ENCODE results near the gene MARK3. TPM values are rescaled to one million over a fixed set of nuclear protein-coding genes. Genes with fewer than 3 reads are reported as not detected.

The MARK3 gene
- total RNA-seq, 2 experiments from 2014 or later, result 107 TPM

DNA sequence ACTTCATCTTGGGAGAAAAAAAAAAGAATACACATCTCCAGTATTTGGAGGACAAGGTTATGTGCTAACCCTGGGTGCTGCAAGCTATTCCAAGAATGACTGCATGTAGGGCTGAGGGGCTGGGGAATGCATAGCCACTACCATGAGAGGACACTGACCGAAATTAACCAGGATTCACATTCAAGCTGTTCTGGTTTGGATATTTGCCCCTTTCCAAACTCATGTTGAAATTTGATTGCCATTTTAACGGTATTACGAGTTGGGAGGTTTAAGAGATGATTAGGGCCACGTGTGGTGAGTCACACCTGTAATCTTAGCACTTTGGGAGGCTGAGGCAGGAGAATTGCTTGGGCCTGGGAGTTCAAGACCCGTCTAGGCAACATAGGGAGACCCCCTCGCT is 18.5 kb upstream of the MARK3 start:
- Histone ChIP-seq H3K4me1 (ENCODE audit: insufficient read depth, low read length) (no peaks in the 10 kb centered on the region), H3K27ac (ENCODE audit: low read depth in 1 of 2, low read length in 2 of 2) (no peak overlapping the region), H3K4me3 (ENCODE audit: low read length) (no peak overlapping the region), H3K27me3 (ENCODE audit: control insufficient read depth in 1 of 2, insufficient read depth in 2 of 2, low read length in 2 of 2) (peaks cover 0 to 2% of the 10 kb centered on the region in 2 experiments), H3K36me3 (ENCODE audit: insufficient read depth, low read length) (no peaks in the 10 kb centered on the region), H3K9me3 (ENCODE audit: control insufficient read depth in 1 of 2, insufficient read depth in 1 of 2, low read length in 2 of 2) (peaks cover 7 to 9% of the 10 kb centered on the region in 2 experiments)
- POLR2A ChIA-PET, result no interaction called here
- Mint-ChIP-seq H3K27ac (no peak overlapping the region), H3K4me1 (ENCODE audit: low read depth) (no peaks in the 10 kb centered on the region), H3K9me3 (peaks cover 14% of the 10 kb centered on the region), H3K36me3 (ENCODE audit: low read depth) (no peaks in the 10 kb centered on the region), H3K27me3 (no peaks in the 10 kb centered on the region), H3K4me3 (no peak overlapping the region)
- ATAC-seq (ENCODE audit: poor library complexity) (no peak), DNase-seq (no peak)
- intact Hi-C loops (cut with DNase I, micrococcal nuclease), result no loop called here
- CTCF ChIA-PET, result no interaction called here
- TF ChIP-seq, protein P1, sequence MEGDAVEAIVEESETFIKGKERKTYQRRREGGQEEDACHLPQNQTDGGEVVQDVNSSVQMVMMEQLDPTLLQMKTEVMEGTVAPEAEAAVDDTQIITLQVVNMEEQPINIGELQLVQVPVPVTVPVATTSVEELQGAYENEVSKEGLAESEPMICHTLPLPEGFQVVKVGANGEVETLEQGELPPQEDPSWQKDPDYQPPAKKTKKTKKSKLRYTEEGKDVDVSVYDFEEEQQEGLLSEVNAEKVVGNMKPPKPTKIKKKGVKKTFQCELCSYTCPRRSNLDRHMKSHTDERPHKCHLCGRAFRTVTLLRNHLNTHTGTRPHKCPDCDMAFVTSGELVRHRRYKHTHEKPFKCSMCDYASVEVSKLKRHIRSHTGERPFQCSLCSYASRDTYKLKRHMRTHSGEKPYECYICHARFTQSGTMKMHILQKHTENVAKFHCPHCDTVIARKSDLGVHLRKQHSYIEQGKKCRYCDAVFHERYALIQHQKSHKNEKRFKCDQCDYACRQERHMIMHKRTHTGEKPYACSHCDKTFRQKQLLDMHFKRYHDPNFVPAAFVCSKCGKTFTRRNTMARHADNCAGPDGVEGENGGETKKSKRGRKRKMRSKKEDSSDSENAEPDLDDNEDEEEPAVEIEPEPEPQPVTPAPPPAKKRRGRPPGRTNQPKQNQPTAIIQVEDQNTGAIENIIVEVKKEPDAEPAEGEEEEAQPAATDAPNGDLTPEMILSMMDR (IDR thresholded peaks at IDR 0.05), result no peak

DNA sequence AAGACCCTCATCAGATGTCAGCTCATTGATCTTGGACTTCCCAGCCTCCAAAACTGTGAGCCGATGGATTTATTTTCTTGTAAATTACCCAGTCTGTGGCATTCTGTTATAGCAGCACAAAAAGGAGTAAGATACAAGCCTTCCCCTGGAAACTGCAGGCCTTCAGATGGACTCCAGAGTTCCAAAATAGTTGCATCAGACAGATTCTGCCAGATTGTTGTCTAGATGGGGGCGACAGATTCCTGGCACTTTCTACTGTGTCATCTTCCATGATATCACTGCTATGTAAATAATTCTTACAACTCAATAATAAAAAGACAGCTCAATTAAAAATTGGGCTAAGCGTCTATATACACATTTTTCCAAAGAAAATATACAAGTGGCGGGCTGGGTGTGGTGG is 17.2 kb upstream of the MARK3 start:
- peaks cover under 1 to 5% of the 10 kb centered on the region in 2 experiments for H3K9me3 ChIP-seq (ENCODE audit: control insufficient read depth in 1 of 2, insufficient read depth in 1 of 2, low read length in 2 of 2)
- Mint-ChIP-seq H3K27me3 (peaks cover 5% of the 10 kb centered on the region), H3K4me1 (ENCODE audit: low read depth) (no peaks in the 10 kb centered on the region), H3K27ac (no peak overlapping the region), H3K4me3 (no peak overlapping the region), H3K36me3 (ENCODE audit: low read depth) (no peaks in the 10 kb centered on the region), H3K9me3 (peaks cover 10% of the 10 kb centered on the region)
- DNase-seq (no peak), ATAC-seq (ENCODE audit: poor library complexity) (no peak)
- TF ChIP-seq, protein P1 (IDR thresholded peaks at IDR 0.05), result no peak
- peaks cover 0 to 2% of the 10 kb centered on the region in 2 experiments for H3K27me3 ChIP-seq (ENCODE audit: control insufficient read depth in 1 of 2, insufficient read depth in 2 of 2, low read length in 2 of 2)
- no peak overlapping the region for H3K4me3 ChIP-seq (ENCODE audit: low read length)
- no peaks in the 10 kb centered on the region for H3K36me3 ChIP-seq (ENCODE audit: insufficient read depth, low read length)
- H3K27ac ChIP-seq (ENCODE audit: low read depth in 1 of 2, low read length in 2 of 2), result no peak overlapping the region
- POLR2A ChIA-PET, result no interaction called here
- no peaks in the 10 kb centered on the region for H3K4me1 ChIP-seq (ENCODE audit: insufficient read depth, low read length)
- intact Hi-C loops (cut with DNase I, micrococcal nuclease), result no loop called here
- CTCF ChIA-PET, result no interaction called here

DNA sequence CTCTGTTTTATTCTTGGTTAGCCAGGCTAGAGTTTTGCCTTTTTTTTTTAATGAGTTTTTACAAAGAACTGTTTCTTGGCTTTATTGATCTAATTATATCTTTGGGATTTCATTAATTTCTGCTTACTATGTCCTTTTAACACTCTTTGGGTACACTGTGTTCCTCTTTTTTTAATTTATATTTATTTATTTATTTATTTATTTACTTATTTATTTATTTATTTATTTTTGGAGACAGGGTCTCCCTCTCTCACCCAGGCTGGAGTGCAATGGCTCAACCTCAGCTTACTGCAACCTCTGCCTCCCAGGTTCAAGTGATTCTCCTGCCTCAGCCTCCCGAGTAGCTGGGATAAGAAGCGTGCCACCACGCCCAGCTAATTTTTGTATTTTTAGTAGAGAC is 15.1 kb upstream of the MARK3 start:
- ChIA-PET POLR2A (interaction anchor here (0.7 kb wide), 1 partner anchor 499 kb away, joined by 3 read pairs; no protein-coding TSS in a partner anchor), CTCF (no interaction called here)
- Histone ChIP-seq H3K4me3 (ENCODE audit: low read length) (no peak overlapping the region), H3K27me3 (ENCODE audit: control insufficient read depth in 1 of 2, insufficient read depth in 2 of 2, low read length in 2 of 2) (no peaks in the 10 kb centered on the region), H3K4me1 (ENCODE audit: insufficient read depth, low read length) (no peaks in the 10 kb centered on the region), H3K9me3 (ENCODE audit: control insufficient read depth in 1 of 2, insufficient read depth in 1 of 2, low read length in 2 of 2) (no peaks in the 10 kb centered on the region), H3K27ac (ENCODE audit: low read depth in 1 of 2, low read length in 2 of 2) (no peak overlapping the region), H3K36me3 (ENCODE audit: insufficient read depth, low read length) (no peaks in the 10 kb centered on the region)
- no peak for DNase-seq
- Mint-ChIP-seq H3K4me1 (ENCODE audit: low read depth) (no peaks in the 10 kb centered on the region), H3K9me3 (no peaks in the 10 kb centered on the region), H3K36me3 (ENCODE audit: low read depth) (no peaks in the 10 kb centered on the region), H3K27ac (no peak overlapping the region), H3K4me3 (no peak overlapping the region), H3K27me3 (peaks cover 15% of the 10 kb centered on the region)
- intact Hi-C loops (cut with DNase I, micrococcal nuclease), result no loop called here
- TF ChIP-seq, protein P1 (IDR thresholded peaks at IDR 0.05), result no peak
- no peak for ATAC-seq (ENCODE audit: poor library complexity)
